ENCODE data around the gene WDR19.

DNA sequence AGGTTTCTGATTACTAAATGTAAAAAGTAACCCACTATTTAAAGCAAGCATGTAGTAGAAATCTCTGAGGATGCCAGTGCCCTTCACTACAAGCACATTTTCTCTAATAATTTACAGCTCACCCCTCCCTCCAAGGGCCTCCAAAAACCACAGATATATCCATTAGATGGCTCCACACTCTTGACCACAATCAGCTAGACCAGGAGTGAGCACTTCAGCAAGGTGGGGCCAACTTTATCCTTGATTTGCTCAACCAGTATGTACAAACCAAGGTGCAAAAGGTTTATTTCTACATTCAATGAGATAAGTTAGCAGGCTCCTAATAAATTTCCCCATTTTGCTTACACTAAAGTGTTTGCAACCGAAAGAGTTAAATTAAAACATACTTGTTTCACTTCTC is 148.0 kb downstream of the WDR19 start:
- TF ChIP-seq TCF7L2 (IDR thresholded peaks at IDR 0.05; ENCODE audit: low read depth, low read length) (no peak), CTCF (IDR thresholded peaks at IDR 0.05) (no peak)
